Hindlimb muscle (tissue), 1 donor: ENCODE measurements around the gene GNG2. TPM values are rescaled to one million over a fixed set of nuclear protein-coding genes. Genes with fewer than 3 reads are reported as not detected.

Experiments used
- DNase-seq: peaks from one replicate; pipeline ENCODE4 v3.0.0-alpha.2; 2013
- polyA plus RNA-seq: library from polyadenylated mRNA; unstranded; fragments of 120-200 nt; gene quantifications from one replicate; pipeline ENCODE4 v1.2.1, GENCODE V29; 2013; ENCODE audit not compliant: insufficient read length

GNG2 gene
- polyA plus RNA-seq, 1 donor = 39.0 TPM

GRCh38 chr14:52000019-52000582 is 139.7 kb downstream of the GNG2 start:
- DNase-seq = no peak

- DNase-seq = no peak
These were observed 140.3 kb downstream of the GNG2 start for GRCh38 chr14:52000696-52001095.

- no peak for DNase-seq
These were observed 142.1 kb downstream of the GNG2 start for GRCh38 chr14:52002542-52002941.

GRCh38 chr14:52003324-52003723 is 142.9 kb downstream of the GNG2 start:
- no peak for DNase-seq

- no peak for DNase-seq
These were observed 145.2 kb downstream of the GNG2 start for GRCh38 chr14:52005625-52006024.

- no peak for DNase-seq
These were observed 145.9 kb downstream of the GNG2 start for GRCh38 chr14:52006361-52006760.

- DNase-seq = no peak
These were observed 146.8 kb downstream of the GNG2 start for GRCh38 chr14:52007211-52007610.

- no peak for DNase-seq
These were observed 147.2 kb downstream of the GNG2 start for GRCh38 chr14:52007637-52008036.

- DNase-seq = no peak
These were observed 147.7 kb downstream of the GNG2 start for GRCh38 chr14:52008136-52008535.

GRCh38 chr14:52010173-52010693 is 149.8 kb downstream of the GNG2 start:
- DNase-seq = no peak

- no peak for DNase-seq
These were observed 151.1 kb downstream of the GNG2 start for GRCh38 chr14:52011523-52011922.

GRCh38 chr14:52012635-52013034 is 152.2 kb downstream of the GNG2 start:
- no peak for DNase-seq

GRCh38 chr14:52013984-52014600 is 153.7 kb downstream of the GNG2 start:
- DNase-seq = no peak

GRCh38 chr14:52014601-52015267 is 154.3 kb downstream of the GNG2 start:
- no peak for DNase-seq

GRCh38 chr14:52015411-52016030 is 155.1 kb downstream of the GNG2 start:
- no peak for DNase-seq

GRCh38 chr14:52018252-52018651 is 157.8 kb downstream of the GNG2 start:
- no peak for DNase-seq

GRCh38 chr14:52018970-52019369 is 158.6 kb downstream of the GNG2 start:
- no peak for DNase-seq

Other genes starting within 250 kb of the GNG2 start
- 25.7 TPM for gene FRMD6, start 208.7 kb upstream of the GNG2 start, polyA plus RNA-seq
- gene RTRAF, start 128.9 kb downstream of the GNG2 start, polyA plus RNA-seq = 210 TPM
- gene NID2, start 208.4 kb downstream of the GNG2 start, polyA plus RNA-seq = 86.3 TPM